ENCODE results near the gene MRC1. TPM values are rescaled to one million over a fixed set of nuclear protein-coding genes. Genes with fewer than 3 reads are reported as not detected.

Gene MRC1
- total and polyA plus RNA-seq, 9 of the 15 experiments (the other 6 are each of a cell fraction or from before 2014, with no cell fraction given): 0.01 to 0.20 (median 0.03) TPM; not detected in 5

- Histone ChIP-seq H3K27me3 (ENCODE audit: control insufficient read depth in 2 of 2, insufficient read depth in 2 of 2, low read length in 2 of 2) (peaks cover 0 to 7% of the 10 kb centered on the region in 2 experiments; a peak in 3 of 5 replicates), H4K20me1 (replicated peaks; ENCODE audit: control insufficient read depth, insufficient read depth, low read length) (no peaks in the 10 kb centered on the region), H3K79me2 (ENCODE audit: control insufficient read depth, insufficient read depth, low read length) (no peaks in the 10 kb centered on the region), H3K4me2 (ENCODE audit: insufficient read depth, low read length) (no peak overlapping the region), H3K9me3 (replicated peaks; ENCODE audit: control insufficient read depth, insufficient read depth, low read depth, low read length) (no peaks in the 10 kb centered on the region), H2AFZ (ENCODE audit: low read depth, low read length) (peak overlapping the region; percentile 20; the same call in 1 of the 2 replicates), H3K4me1 (replicated peaks in 1 of 2; ENCODE audit: control insufficient read depth in 2 of 2, insufficient read depth in 2 of 2, low read length in 2 of 2) (no peaks in the 10 kb centered on the region; a peak in 2 of 5 replicates), H3K4me3 (no peak overlapping the region), H3K36me3 (ENCODE audit: control insufficient read depth, insufficient read depth, low read length) (no peaks in the 10 kb centered on the region), H3K9me1 (ENCODE audit: control insufficient read depth, insufficient read depth, low read length) (no peaks in the 10 kb centered on the region), H3K9ac (ENCODE audit: insufficient read depth in 1 of 2, low read depth in 2 of 2, low read length in 2 of 2) (no peak overlapping the region), H3K27ac (ENCODE audit: extremely low read depth, low read depth, low read length) (no peak overlapping the region)
- in situ Hi-C loops (cut with MboI) (no loop called here), intact Hi-C loops (cut with micrococcal nuclease) (no loop called here)
- ChIA-PET POLR2A (interaction anchor here (1.3 kb wide), 1 partner anchor 9 kb away, joined by 6 read pairs; no protein-coding TSS in a partner anchor), CTCF (ENCODE audit: low intra/inter-chr PET ratio) (no interaction called here)
- BruUV-seq (replicated peaks): no TSS peak
- peak; percentile 71 for ATAC-seq
- no peak for DNase-seq (ENCODE audit: extremely low read depth in 1 of 4, low spot score in 3 of 4)
- FAIRE-seq: no peak
- 46% methylated on average over 3 of the region's 3 CpGs for WGBS (ENCODE audit: insufficient coverage, low coverage, missing lambda C conversion rate)
- TF ChIP-seq ZNF583 (CRISPR knock-in tag; IDR thresholded peaks at IDR 0.05): no peak
- no peak for TF ChIP-seq EZH2 (IDR thresholded peaks at IDR 0.05; ENCODE audit: borderline replicate concordance, low read depth, low read length)
- TF ChIP-seq ZKSCAN1 (IDR thresholded peaks at IDR 0.05; ENCODE audit: low read depth, low read length): no peak
- no peak for TF ChIP-seq ZC3H4 (CRISPR knock-in tag; IDR thresholded peaks at IDR 0.05; ENCODE audit: borderline replicate concordance)
- no peak for TF ChIP-seq PHF20 (IDR thresholded peaks at IDR 0.05; ENCODE audit: partially characterized antibody)
- TF ChIP-seq ZNF764 (CRISPR knock-in tag; IDR thresholded peaks at IDR 0.05; ENCODE audit: low read depth): no peak
- no peak for TF ChIP-seq BHLHE40 (IDR thresholded peaks at IDR 0.05; ENCODE audit: low read length)
- TF ChIP-seq EP400 (IDR thresholded peaks at IDR 0.05): no peak
- no peak for TF ChIP-seq MITF (IDR thresholded peaks at IDR 0.05)
- no peak for TF ChIP-seq CBFA2T3 (IDR thresholded peaks at IDR 0.05)
- TF ChIP-seq BRF1 (IDR thresholded peaks at IDR 0.05; ENCODE audit: borderline replicate concordance, extremely low read depth, insufficient read length): no peak
- no peak for TF ChIP-seq BCL6 (CRISPR knock-in tag; IDR thresholded peaks at IDR 0.05)
- TF ChIP-seq ZNF121 (CRISPR knock-in tag; conservative IDR thresholded peaks at IDR 0.05): no peak
- TF ChIP-seq RBM17 (IDR thresholded peaks at IDR 0.05; ENCODE audit: borderline replicate concordance, low read depth, low read length): no peak
- no peak for TF ChIP-seq NCOA6 (IDR thresholded peaks at IDR 0.05)
- no peak for TF ChIP-seq ARHGAP35 (IDR thresholded peaks at IDR 0.05; ENCODE audit: partially characterized antibody)
- TF ChIP-seq ZEB2 (IDR thresholded peaks at IDR 0.05): peak; percentile 24; the same call in 1 of the 2 replicates
- TF ChIP-seq, protein P1, sequence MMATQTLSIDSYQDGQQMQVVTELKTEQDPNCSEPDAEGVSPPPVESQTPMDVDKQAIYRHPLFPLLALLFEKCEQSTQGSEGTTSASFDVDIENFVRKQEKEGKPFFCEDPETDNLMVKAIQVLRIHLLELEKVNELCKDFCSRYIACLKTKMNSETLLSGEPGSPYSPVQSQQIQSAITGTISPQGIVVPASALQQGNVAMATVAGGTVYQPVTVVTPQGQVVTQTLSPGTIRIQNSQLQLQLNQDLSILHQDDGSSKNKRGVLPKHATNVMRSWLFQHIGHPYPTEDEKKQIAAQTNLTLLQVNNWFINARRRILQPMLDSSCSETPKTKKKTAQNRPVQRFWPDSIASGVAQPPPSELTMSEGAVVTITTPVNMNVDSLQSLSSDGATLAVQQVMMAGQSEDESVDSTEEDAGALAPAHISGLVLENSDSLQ (IDR thresholded peaks at IDR 0.05): peak; percentile 41
- TF ChIP-seq SAFB2 (IDR thresholded peaks at IDR 0.05; ENCODE audit: borderline replicate concordance, low read depth, low read length, severe bottlenecking): no peak
- TF ChIP-seq ZNF507 (tag; conservative IDR thresholded peaks at IDR 0.05): no peak
- no peak for TF ChIP-seq SAFB (IDR thresholded peaks at IDR 0.05; ENCODE audit: borderline replicate concordance, low read depth, low read length)
- no peak for TF ChIP-seq PRPF4 (IDR thresholded peaks at IDR 0.05; ENCODE audit: insufficient read depth, low read depth, low read length, poor library complexity, severe bottlenecking)
- no peak for TF ChIP-seq FOS (IDR thresholded peaks at IDR 0.05; ENCODE audit: extremely low read depth, insufficient read length)
- no peak for TF ChIP-seq PCBP2 (IDR thresholded peaks at IDR 0.05; ENCODE audit: low read depth, low read length, poor library complexity, severe bottlenecking)
- no peak for TF ChIP-seq RBBP5 (IDR thresholded peaks at IDR 0.05; ENCODE audit: borderline replicate concordance, insufficient read depth, low read length, poor library complexity, severe bottlenecking)
Measured at GRCh38 chr10:17801507-17801906, 7.6 kb upstream of the MRC1 start.

All from K562 (cell line).